C1 segment of cervical spinal cord (tissue), 14 donors: ENCODE results near the gene RHOT2.

Experiments
- DNase-seq, 14 donors: peaks; one replicate each; lab custom pipeline; 2025; lab: John Stamatoyannopoulos, UW

RHOT2 gene

GRCh38 chr16:667780-668518 lies at the start of gene RHOT2:
Gene RHOT2, plus strand, starts transcription at chr16:668132. Its CDS starts 68 bp downstream, at chr16:668200.
- peak in 13 of 14 donors; percentile 61 to 94 (median 83) for DNase-seq

GRCh38 chr16:619476-620100 lies 48.3 kb upstream of the RHOT2 start:
- DNase-seq = peak in 1 of 14 donors; percentile 91

- peak in 1 of 14 donors; percentile 72 for DNase-seq
These were observed 47.0 kb upstream of the RHOT2 start for GRCh38 chr16:620700-621525.

- peak in 1 of 14 donors; percentile 78 for DNase-seq
These were observed 46.3 kb upstream of the RHOT2 start for GRCh38 chr16:621526-622105.

- no peak for DNase-seq
These were observed 45.0 kb upstream of the RHOT2 start for GRCh38 chr16:622920-623280.

GRCh38 chr16:624526-625070 lies 43.3 kb upstream of the RHOT2 start:
- DNase-seq = no peak

- no peak for DNase-seq
These were observed 42.6 kb upstream of the RHOT2 start for GRCh38 chr16:625117-625976.

- DNase-seq = no peak
These were observed 41.8 kb upstream of the RHOT2 start for GRCh38 chr16:625977-626765.

- peak in 2 of 14 donors; percentile 2 to 59 for DNase-seq
These were observed 41.0 kb upstream of the RHOT2 start for GRCh38 chr16:626787-627453.

- no peak for DNase-seq
These were observed 40.3 kb upstream of the RHOT2 start for GRCh38 chr16:627454-628239.

- DNase-seq = no peak
These were observed 39.4 kb upstream of the RHOT2 start for GRCh38 chr16:628321-629061.

GRCh38 chr16:629185-629832 lies 38.6 kb upstream of the RHOT2 start:
- peak in 1 of 14 donors; percentile 66 for DNase-seq

GRCh38 chr16:629833-630248 lies 38.1 kb upstream of the RHOT2 start:
- DNase-seq = no peak

GRCh38 chr16:630249-630814 lies 37.6 kb upstream of the RHOT2 start:
- no peak for DNase-seq

GRCh38 chr16:630815-631405 lies 37.0 kb upstream of the RHOT2 start, which contains the start of gene WFIKKN1:
Gene WFIKKN1, plus strand, starts transcription at chr16:630985. Its CDS starts 269 bp downstream, at chr16:631254.
- DNase-seq = no peak

GRCh38 chr16:631808-632358 lies 36.0 kb upstream of the RHOT2 start:
- DNase-seq = no peak
